NK-92 (cell line): ENCODE measurements around the gene CCDC177.
"Not testable (repeated sequence)": the region's sequence is repeated elsewhere in the genome, so short reads cannot be mapped to it uniquely, and the experiment has no call there.

Source experiments
- DNase-seq: peaks from one replicate; lab custom pipeline; 2025; ENCODE audit not compliant: unreplicated experiment; lab: John Stamatoyannopoulos, UW

Gene CCDC177

GRCh38 chr14:69600304-69600891, 25.7 kb upstream of the CCDC177 start:
- DNase-seq = no peak

DNA sequence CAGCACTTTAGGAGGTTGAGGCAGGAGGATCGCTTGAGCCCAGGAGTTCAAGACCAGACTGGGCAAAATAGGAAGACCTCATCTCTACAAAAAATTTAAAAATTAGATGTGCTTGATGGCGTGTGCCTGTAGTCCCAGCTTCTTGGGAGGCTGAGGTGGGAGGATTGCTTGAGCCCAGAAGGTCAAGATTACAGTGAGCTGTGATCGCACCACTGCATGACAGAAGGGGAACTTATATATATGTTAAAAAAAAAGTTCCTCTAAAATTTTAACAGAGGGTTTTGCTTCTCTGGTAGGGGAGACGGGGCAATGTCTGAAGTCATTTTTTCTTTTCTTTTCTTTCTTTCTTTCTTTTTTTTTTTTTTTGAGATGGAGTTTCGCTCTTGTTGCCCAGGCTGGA, 24.8 kb upstream of the CCDC177 start:
- not testable (repeated sequence) for DNase-seq

GRCh38 chr14:69595336-69595735, 20.7 kb upstream of the CCDC177 start:
- DNase-seq = no peak

GRCh38 chr14:69594846-69595245, 20.2 kb upstream of the CCDC177 start:
- no peak for DNase-seq

DNA sequence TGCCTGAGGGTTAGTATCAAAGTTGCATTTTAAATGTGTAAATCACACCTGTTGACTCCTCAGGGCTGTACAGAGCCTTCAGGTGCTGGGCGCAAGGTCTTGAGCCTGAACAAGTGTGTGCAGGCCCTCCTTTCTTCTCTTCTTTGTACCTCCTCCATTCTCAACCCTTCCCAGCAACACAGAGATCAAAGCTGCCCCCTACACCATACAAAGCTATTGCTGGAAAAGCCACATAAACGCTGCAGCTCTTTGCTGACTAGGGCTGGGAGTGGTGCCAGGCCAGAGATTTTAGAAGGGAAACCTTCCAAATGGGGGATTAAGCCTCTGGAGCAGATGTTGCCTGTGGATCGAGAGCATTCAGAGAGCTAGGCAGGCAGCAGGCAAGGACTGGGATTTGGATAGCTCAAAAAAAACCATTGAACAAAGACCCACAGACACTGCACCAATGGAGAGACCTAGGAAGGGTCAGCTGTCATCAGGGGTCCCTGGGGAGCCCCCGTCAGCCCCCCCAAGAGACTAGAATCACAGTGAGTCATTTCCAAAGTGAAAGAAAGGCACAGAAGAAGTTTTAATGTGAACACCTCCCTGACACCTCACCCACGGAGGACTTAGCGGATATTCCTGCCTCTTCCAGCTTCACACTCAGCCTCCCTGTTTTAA, 18.5 kb upstream of the CCDC177 start:
- no peak for DNase-seq

GRCh38 chr14:69591317-69591716, 16.6 kb upstream of the CCDC177 start:
- DNase-seq = no peak

GRCh38 chr14:69587389-69587788, 12.7 kb upstream of the CCDC177 start:
- DNase-seq = no peak

DNA sequence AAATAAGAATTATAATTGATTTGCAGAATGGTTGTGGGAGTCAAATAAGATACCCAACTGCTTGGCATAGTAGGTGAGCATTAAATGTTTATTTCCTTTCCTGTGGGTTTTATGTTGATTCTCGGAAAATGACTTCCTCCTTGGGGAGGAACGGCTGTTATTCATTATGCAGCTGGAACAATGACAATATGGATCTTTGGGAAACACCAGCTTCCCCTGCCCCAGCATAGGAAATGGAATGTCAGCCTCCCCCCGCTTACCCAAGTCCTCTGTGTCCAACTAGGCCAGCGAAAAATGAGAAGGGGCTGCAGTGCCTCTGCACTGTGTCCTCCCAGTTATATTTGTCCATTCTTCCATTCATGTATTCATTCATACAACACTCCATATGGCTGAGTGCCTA, 11.7 kb upstream of the CCDC177 start:
- DNase-seq = no peak

GRCh38 chr14:69584389-69584788, 9.7 kb upstream of the CCDC177 start:
- DNase-seq = no peak

DNA sequence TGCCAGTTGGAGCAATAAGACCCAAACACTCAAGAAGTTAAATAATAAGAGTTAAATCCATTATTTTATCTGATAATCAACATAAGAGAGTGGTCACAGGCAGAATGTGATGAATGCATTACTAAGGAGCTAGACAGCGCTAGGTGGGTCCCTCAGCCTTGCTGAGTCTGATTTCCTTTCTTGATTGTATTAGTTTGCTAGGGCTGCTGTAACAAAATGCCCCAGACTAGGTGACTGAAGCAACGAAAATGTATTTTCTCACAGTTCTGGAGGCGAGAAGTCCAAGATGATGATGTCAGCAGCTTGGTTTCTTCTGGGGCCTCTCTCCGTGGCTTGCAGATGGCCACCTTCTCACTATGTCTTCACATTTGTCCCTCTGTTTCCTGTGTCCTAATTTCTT, 8.2 kb upstream of the CCDC177 start:
- DNase-seq = no peak

DNA sequence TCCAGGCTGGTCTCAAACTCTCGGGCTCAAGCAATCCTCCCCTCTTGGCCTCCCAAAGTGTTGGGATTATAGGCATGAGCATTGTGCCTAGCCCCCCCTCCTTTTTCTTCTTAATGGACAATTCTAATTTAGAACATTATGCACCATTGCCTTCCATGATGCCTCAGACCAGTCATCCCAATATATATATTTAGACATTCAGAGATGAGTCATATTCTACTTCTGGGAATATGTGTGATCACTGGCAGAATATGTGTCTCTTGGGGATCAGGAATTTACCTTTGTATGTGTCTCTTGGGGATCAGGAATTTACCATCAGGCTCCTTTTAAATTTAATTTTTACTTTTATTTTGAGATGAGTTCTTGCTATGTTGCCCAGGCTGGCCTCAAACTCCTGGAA, 7.5 kb upstream of the CCDC177 start:
- no peak for DNase-seq

DNA sequence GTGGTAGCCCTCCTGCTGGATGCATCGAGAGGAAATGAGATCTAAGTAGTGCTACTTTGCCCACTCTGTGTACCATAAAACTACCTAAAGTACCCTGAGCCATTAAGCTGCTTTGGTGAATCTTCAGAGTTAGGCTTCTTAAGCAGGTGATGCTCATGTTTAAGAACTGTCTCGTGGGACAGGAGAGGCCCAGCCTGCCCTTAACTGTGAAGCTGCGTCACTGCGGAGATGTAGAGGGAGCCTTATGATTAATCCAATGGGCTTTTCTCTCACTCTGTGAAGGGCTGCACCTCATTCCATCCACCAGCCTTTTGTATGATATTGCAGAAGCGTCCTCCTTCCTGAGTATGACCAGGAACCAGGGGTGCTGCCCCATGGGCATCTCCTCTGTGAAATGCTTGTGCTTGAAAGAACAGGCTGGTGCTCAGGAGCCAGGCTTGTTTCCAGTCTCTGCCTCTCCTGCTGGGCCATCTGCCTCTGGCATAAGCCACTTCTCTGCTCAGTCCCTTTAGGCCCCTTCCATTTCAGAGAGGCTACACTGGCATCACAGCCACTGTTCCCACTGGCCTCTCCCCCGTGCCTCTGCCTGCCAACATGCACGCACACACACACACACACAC, 6.8 kb upstream of the CCDC177 start:
- no peak for DNase-seq

GRCh38 chr14:69580009-69580577, 5.4 kb upstream of the CCDC177 start:
- no peak for DNase-seq

GRCh38 chr14:69579476-69579875, 4.8 kb upstream of the CCDC177 start:
- no peak for DNase-seq

DNA sequence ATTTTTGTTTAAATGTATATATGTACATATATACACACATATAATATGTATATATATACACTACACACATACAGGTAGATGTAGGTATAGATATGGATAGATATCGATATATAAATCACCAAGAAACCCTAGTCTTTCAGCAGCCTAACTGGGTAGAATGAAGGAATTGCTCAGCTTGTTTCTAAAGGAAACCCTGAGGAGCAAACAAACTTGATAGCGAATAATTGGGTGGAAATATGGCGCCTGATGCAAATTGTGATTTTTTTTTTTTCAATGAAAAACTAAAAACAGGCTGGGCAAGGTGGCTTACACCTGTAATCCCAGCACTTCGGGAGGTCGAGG, 254 bp upstream of the CCDC177 start:
- DNase-seq = no peak

GRCh38 chr14:69573831-69574262, 824 bp downstream of the CCDC177 start:
- DNase-seq = no peak

GRCh38 chr14:69573205-69573830, 1.4 kb downstream of the CCDC177 start:
- DNase-seq = no peak

DNA sequence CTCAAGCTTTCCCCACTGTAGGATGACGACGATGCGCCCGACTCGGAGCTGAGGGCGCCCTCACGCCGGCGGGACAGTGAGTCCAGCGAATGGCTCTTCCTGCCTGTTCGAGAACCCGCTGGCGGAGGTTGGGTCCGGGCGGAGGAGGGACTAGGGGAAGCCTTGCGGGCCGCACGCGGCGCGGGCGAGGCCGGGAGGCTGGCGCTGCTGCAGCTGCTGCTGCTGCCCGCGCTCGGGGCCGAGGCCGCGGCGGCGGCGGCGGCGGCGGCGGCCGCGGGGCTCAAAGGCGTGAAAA, 1.9 kb downstream of the CCDC177 start:
- no peak for DNase-seq

- no peak for DNase-seq
Measured at GRCh38 chr14:69572030-69572840, 2.4 kb downstream of the CCDC177 start.

DNA sequence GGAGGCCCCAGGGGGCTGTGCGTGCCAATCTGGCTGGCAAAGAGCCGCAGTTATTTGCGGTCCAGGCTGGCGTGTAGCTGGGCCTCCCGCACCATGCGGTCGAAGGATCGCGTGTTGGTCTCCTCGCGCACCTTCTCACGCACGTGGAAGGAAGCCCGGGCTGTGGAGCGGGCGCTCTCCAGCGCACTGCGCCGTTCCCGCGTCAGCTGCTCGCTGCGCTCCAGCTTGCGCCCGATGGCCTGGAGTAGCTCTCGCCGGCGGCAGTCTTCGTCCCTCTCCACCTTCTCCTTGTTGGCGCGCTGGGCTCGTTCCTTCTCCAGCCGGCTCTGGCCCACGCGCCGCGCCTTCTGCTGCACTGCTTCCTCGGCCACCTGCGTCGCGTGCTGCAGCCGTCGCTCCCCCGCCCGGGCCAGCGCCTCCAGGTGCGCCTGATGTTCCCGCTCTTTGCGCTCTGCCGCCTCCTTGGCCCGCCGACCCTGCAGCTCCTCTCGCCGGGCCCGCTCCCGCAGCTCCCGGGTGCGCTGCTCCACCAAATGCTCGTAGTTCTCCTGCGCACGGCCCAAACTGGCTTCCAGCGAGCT, 3.1 kb downstream of the CCDC177 start:
- no peak for DNase-seq

DNA sequence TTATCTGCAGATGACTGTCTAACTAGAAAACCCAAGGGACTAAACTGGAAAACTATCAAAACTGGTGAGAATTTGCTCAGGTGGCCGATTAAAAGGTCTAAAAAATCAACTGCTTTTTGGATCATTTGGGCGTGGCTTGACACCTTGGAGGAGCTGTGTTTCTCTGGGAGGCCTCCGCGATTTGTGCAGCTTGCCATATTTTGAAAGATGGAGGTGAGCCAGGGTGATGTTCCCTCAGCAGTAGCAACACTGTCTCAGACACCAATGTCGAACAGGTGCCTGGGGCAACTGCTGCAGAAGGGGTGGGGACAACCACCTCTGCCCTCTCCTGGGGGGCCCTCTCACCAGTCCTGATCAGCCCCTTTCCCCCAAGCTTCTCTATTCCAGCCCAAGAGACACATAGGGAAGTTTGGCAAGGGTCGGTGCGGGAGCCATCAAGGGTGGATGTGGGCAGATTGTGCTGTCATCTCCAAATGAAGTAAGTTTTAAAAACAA, 3.8 kb downstream of the CCDC177 start:
- DNase-seq = no peak
